Retinal pigment epithelial cell (primary cell): ENCODE data around the gene GARIN5A.
A peak's percentile ranks its signal among the peaks of the same experiment; 100 is the strongest.

Source experiments
- DNase-seq: peaks from one replicate; pipeline ENCODE4 v3.0.0-alpha.2; 2010; ENCODE audit warnings: low read depth
- H3K4me3 ChIP-seq: 2 replicates; pipeline ENCODE4 v1.5.1; 2011; ENCODE audit warnings: mild to moderate bottlenecking, low read length, control low read depth, moderate library complexity
- TF ChIP-seq, protein P1 (sequence below): conservative IDR thresholded peaks from 2 replicates; pipeline ENCODE4 v1.5.1; 2011; ENCODE audit warnings: low read depth, low read length, control low read depth, inconsistent platforms

The GARIN5A gene

DNA sequence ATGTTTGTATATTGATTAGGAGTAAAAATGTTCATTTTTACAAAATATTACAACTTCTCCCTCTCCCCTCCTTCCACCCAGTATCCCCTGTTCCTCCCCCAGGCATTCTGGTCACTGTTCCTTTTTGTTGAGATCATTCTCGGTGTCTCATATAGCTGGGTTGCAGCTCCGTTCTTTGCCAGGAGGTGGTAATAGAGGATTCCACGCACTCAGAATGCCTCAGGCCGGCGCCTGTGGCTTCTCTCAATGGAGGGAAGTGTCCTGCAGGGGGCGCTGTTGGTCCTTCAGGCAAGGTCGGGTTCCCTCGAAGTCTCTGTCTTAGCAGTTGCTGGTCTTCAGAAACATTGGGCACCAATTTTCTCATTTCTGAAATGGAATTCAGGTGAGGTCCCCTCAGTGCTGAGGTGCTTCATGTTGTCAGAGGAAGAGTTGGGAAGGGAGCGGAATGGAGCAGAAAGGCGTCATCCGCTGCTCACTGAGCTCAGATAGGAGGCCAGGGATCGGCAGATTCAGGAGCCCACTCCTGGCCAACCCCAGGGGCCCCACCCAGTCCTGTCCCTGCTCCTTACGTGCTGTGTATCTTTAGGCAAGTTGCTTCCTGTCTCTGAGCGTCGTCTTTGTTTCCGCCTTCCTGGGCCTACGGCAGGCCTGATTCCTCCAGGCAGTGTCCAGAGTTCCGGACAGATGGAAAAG lies 10.3 kb upstream of the GARIN5A start:
- H3K4me3 ChIP-seq = no peak overlapping the region
- TF ChIP-seq, protein P1, sequence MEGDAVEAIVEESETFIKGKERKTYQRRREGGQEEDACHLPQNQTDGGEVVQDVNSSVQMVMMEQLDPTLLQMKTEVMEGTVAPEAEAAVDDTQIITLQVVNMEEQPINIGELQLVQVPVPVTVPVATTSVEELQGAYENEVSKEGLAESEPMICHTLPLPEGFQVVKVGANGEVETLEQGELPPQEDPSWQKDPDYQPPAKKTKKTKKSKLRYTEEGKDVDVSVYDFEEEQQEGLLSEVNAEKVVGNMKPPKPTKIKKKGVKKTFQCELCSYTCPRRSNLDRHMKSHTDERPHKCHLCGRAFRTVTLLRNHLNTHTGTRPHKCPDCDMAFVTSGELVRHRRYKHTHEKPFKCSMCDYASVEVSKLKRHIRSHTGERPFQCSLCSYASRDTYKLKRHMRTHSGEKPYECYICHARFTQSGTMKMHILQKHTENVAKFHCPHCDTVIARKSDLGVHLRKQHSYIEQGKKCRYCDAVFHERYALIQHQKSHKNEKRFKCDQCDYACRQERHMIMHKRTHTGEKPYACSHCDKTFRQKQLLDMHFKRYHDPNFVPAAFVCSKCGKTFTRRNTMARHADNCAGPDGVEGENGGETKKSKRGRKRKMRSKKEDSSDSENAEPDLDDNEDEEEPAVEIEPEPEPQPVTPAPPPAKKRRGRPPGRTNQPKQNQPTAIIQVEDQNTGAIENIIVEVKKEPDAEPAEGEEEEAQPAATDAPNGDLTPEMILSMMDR = peak; percentile 61
- DNase-seq = no peak

DNA sequence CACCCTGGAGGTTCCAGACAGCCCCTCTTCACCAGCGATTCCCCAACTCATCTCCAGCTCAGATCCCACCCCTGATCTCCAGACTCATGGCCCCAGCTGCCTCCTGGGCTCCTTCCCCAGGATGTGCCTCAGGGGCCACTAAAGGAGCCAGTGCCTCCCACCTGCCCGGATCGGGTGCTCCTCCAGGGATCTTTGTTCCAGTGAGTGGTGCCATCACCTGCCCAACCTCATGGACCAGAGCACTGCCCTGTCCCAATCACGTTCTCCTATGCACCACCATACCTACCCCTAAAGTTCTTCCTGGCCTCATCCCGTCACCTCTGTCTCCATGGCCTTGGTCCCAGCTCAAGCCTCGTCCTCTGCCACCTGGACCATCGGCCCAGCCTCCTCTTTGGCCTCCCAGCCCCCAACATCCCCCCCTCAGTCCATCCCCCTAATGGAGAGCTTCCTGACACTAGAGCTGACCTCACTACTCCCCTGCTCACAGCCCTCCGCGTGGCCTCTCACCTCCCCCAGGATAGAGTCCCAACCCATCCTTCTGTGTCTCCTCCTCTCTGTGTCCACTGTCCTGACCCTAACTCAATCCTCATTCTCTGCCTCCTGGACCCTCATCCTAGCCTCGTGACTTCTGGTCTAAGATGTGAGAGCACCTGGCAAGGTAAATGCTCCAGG lies 8.8 kb upstream of the GARIN5A start:
- H3K4me3 ChIP-seq = no peak overlapping the region
- TF ChIP-seq, protein P1 = no peak
- DNase-seq = no peak

DNA sequence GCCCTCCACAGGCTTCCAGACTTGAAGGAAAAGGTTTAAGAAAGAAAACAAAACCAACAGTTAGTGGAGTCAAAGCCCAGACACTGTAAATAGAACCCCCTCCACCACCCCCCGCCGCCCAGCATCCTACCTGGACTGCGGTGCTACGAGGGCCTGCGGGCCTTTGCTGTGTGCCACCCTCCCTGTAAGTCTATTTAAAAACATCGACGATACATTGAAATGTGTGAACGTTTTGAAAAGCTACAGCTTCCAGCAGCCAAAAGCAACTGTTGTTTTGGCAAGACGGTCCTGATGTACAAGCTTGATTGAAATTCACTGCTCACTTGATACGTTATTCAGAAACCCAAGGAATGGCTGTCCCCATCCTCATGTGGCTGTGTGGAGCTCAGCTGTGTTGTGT lies 6.3 kb upstream of the GARIN5A start:
- no peak for DNase-seq
- H3K4me3 ChIP-seq = no peak overlapping the region
- TF ChIP-seq, protein P1 = no peak

DNA sequence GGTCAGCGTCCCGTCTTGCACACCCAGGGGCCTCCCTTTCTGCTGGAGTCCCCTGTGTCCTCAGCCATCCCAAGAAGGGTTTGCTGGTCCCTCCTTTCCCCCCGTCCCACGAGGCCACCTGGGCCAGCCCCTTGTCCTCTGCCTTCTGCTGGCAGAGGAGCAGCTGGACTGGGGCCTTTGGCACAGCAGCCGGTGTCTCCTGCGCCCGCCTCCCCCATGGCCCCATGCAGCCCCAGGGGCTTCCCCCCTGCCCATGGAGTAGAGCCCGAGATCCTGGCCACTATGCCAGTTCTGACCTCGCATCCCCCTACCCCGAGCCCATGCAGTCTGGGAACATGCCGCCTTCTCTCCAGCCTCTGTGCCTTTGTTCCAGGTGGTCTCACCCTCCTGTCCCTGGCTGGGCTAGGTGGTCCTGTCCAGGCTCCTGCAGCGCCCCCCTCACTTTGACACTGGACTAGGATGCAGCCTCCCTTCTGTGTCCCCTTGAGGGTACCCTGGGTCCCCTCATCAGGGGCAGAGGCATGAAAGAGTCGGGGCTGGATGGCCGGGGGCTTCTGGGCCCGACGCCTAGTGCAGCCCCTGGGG lies 5.7 kb upstream of the GARIN5A start:
- no peak for DNase-seq
- H3K4me3 ChIP-seq = no peak overlapping the region
- TF ChIP-seq, protein P1 = no peak

DNA sequence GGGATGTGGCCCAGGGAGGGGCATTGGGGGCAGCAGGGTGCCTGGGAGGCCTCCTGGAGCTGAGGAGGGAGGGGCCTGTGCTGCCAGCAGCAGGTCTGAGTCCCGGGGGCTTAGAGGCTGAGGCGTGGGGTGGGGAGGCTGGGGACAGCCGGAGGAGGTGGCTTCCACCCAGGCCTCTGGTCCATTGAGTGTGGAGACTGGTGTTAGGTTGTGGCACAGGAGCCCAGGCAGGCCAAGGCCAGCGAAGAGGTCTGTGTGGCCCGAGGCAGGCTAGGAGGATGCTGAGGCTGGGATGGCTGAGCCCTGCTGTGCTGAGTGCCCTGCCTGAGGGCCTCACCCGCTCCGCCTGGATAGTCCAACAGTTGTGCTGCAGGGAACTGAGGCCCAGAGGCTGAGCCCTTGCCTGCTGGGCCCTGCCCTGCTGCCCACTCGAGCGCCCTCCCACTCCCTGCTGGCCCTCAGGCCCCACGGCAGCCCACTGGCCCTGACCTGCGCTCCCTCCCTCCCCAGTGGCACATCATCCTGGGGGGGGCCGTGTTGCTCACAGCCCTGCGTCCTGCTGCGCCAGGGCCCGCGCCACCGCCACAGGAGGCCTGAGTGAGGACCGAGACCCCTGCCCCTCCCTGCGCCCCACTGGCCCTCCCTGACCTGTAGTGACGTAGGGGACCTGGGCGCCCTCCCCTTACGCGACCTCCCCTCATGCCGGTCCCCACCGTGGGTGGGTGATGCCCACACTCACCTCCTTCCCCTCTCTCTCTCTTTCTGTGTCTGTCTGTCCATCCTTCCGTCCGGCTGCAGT lies 4.9 kb upstream of the GARIN5A start:
- TF ChIP-seq, protein P1 = no peak
- no peak overlapping the region for H3K4me3 ChIP-seq
- DNase-seq = no peak

DNA sequence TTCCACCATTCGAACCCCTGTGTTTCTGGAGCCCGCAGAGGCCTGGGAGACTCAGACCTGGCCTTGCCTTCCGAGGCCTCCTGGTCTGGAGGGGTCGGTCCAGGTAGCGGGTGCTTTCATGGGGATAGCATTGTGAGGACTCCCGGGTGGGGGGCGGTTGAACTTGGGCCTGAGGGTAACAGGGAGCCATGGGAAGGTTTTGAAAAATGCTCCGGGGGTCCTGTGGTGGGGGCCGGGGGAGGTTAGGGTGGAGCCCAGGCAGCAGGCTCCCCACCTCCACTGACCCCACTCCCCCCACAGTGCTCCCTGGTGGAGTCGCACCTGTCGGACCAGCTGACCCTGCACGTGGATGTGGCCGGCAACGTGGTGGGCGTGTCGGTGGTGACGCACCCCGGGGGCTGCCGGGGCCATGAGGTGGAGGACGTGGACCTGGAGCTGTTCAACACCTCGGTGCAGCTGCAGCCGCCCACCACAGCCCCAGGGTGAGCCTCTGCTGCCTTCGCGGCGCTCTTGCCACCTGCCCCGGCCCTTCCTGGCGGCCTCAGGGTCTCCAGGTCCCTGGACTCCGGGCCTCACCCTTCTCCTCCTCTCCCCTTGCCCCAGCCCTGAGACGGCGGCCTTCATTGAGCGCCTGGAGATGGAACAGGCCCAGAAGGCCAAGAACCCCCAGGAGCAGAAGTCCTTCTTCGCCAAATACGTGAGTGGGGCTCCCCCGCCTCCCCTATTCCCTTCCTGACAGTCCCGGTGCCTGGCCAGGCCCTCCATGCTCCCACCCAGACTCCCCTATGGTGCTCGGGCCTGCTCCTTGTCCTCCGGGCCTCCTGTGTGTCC lies 3.8 kb upstream of the GARIN5A start:
- no peak overlapping the region for H3K4me3 ChIP-seq
- no peak for DNase-seq
- TF ChIP-seq, protein P1 = no peak
